ENCODE measurements around the gene USB1.
A peak's percentile ranks its signal among the peaks of the same experiment; 100 is the strongest.

Gene USB1

DNA sequence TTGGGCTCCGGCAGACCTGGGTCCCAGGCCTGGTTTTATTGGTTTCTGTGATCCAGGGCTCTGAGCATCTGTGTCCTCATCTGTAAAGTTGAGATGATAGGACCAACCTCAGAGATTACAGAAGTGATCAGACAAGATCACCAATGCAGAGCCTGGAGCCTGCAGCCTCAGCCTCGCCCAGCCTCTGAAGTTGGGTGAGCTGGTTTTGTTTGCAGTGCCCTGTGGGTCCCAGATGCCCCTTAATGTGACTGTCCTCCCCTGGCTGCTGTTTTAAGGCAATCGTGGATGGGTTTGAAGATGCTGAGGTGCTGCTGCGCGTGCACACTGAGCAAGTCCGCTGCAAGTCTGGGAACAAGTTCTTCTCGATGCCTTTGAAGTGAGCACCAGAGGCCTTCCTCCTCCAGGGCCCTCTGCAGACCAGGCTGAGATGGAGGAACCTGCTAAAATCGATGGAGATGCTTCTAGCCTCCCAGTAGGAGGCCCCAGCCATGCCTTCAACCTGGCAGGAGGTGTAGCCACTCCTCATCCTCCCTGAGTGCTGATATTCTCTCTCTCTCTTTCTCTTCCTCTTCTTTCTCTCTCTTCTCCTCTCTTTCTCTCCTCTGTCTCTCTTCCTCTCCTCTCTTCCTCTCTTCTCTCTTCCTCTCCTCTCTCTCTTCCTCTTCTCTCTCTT lies 18.8 kb downstream of the USB1 start:
- no peak for DNase-seq (ENCODE audit: low spot score)

DNA sequence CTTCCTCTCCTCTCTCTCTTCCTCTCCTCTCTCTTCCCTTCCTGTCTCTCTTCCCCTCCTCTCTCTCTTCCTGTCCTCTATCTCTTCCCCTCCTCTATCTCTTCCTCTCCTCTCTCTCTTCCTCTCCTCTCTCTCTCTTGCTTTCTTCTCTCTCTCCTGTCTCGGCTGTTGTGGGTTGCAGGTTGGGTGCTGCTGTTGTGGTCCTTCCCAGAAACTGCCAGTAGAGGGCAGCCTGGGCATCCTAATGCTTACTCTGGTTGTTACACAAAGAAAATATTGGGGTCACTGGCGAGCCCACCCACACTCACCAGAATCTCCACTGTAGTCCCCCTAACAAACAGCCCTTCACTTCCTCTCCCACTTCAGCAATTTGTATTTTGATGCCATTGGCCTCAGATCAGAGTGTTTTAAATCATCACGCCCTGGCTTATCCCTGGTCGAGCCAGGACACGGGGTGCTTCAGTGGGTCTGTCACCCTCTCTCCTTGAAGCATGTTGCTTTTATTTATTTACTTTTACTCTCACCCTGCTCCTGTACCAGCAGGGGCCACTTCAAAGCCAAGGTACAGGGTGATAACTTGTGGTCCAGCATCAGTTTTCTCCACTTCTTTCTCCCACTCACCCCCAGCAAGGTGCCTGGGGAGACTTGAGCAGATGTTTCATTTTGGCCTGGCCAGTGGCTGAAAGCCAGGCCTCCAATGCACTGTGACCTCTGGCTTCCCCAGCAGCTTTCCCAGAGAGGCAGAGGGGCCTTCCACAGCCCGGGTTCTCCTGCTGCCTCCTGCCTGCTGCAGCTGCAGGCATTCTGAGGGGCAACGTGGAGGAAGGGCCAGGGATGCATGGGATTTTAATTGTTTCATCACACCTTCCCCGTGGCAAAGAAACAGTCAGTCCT lies 19.7 kb downstream of the USB1 start:
- DNase-seq (ENCODE audit: low spot score) = peak; percentile 65

DNA sequence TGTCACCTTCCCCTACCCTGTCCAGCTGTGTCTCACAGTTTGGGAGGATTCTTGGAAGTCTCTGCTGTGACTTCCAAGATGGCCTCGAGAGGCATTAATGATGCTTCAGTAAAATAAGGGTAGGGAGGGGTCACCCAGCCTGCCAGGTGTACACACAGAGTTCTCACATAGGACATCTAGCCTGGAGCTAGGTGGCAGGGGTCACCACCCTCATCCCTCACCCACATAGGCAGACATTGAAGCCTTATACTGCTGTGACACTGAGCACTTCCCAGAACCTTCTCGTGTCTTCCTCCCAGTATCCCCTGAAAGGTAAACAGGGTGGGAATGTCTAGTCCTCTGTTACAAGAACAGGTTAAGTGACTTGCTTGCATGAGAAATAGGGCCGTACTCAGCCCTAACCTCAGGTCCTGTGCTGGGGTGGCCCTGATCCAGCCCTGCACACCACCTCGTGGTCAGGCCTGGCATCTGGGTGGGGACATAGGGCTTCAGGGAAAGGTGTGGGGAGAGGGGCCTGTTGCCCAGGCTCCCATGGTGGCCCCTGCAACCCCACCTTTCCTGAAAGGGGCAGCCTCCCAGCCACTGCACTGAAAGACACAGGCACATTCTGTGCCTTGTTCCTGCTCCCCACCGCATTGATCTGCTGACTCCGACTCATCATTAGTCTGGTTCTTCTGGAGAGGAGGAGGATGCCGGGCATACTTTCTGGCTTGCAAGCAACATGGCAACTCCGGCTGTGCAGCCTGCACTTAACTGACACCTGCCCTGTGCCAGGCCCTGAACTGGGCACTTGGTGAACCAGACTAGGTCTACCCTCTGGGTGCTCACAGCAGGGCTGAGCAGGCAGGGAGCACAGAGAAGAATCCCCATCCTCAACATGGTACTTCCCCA lies 20.7 kb downstream of the USB1 start:
- DNase-seq (ENCODE audit: low spot score) = peak; percentile 36

DNA sequence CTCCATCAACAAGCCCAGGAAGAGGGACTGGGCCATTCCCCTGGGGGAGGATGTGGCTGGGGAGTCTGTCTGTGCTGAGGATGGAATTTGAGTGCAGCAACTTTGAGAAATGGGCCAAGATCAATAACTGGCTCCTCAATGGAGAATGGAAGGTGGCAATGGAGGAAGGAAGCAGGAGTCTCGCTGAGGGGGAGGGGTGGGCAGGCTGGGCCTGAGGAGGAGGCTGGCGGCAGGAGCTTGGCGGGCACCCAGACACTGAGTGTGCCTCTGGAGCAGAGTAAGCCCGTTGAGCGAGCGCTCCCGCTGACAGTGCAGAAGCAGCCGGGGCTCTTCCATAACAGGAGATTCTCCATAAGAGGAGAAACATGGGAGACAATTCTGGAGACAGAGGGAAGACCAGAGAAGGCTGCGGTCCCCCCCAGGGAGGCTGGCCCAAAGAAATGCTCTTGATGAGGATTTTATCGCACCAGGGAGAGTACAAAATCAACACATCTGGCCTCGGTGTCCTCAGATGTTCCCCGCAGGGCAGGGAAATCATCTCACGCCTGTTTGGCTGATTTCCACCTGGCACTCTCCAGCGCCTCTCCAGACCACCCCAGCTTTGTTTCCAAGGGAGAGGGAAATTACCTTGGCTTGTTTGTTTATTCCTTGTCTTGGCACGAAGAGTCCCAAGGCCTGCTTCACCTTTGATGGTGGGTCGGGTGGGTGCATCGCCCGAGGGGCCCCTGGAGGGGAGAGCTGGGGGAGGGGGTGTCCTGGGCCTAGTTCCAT lies 21.6 kb downstream of the USB1 start:
- peak; percentile 84 for DNase-seq (ENCODE audit: low spot score)

DNA sequence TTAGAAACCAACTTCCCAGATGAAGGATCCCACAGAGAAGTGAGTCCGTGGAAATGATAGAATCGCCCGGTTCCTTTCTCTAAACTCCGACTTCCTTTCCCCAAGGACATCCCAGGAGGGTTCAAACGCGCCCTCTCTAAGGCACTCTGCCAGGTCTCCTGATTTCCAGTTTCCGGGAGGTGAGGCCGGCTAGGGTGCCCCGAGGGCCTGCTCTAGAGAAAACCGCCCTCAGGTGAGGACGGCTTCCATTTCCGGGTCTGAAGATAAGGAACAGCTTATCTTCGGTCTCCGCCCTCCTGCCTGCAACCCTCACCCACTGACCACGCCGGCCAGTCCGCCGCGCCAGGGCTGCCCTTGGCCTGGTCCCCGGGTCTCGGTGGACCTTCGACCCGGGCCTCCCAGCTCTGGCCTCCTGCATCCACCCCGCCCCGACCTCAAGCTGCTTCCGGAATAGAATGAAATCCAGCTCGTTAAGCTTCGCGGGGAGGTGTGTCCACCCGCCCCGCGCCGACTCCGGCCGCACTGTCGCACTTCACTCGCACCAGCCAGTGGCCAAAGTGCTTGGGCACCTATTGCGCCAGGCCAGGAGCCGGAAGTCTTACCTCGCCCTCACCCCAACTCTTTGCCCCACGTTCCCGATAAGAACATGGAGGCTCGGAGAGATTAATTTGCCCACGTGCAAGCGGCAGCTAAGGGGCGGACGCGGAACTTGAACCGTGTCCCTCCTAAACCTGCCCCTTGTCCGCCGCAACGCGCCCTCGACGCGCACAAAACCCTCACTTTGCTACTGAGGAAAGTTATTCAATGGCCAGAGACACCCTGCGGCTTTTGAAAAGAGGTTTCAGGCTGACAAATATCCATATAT lies 23.5 kb downstream of the USB1 start:
- no peak for DNase-seq (ENCODE audit: low spot score)

DNA sequence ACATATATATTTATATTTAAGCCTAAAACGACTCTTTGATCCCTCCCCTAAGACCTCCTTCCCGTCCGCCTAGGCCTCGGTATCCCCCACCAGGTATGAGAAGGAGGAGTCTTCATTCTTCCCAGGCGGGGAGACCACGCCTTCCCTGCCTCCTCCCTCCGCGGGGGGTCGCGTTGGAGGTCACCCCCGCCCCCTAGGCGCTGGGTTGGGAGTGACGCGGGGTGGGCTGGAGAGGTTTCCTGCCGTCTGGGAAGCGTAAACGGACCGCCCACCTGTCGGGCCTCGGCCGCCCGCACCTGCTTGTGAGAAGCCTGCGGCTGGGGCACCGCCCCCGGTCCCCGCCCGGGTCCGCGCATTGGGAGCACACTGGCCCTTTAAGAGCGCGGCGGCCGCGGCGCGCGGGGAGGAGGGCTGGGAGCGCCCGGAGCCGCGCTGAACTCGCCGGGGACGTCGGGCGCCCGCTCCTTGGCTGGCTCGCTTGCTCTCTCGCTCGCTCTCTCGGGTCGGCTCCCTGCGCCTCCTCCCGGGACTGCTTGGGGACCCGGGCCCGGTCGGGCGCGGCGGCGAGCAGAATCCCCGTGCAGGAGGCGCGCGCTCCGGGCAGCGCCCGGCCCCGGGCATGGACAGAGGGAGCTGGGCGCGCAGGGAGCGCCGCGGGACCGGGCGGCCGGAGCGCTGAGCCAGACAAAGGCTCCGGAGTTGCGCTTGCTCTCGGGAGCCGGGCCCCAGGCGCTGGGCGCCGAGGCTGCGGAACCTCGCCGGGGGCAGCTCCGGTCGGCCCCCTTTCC lies 24.3 kb downstream of the USB1 start, which contains the start of gene MMP15:
Gene MMP15, plus strand, starts transcription at position 404 of the 788 bp plus-strand sequence. CDS start 597 bp downstream, outside the sequence.
- peak; percentile 67 for DNase-seq (ENCODE audit: low spot score)

DNA sequence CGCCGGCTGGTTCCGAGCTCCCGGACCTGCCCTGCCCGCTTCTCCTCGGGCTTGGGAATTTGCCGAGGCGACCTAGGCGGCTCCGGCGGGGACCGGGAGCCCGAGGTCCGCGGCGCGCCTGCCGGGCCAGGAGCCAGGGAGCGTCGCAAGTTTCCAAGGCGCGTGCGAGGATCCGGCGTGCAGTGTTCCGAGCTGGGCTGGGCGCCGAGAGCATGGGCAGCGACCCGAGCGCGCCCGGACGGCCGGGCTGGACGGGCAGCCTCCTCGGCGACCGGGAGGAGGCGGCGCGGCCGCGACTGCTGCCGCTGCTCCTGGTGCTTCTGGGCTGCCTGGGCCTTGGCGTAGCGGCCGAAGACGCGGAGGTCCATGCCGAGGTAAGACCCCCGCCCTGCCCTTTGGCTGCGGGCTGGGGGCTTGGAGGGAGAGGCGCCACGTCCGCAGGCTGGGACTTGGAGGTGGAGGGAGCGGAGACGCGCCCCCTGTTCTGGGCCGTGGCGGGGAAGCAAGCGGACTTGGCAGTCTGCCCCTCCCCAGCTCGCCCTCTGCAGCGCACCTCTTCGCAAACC lies 25.0 kb downstream of the USB1 start:
- peak; percentile 54 for DNase-seq (ENCODE audit: low spot score)

DNA sequence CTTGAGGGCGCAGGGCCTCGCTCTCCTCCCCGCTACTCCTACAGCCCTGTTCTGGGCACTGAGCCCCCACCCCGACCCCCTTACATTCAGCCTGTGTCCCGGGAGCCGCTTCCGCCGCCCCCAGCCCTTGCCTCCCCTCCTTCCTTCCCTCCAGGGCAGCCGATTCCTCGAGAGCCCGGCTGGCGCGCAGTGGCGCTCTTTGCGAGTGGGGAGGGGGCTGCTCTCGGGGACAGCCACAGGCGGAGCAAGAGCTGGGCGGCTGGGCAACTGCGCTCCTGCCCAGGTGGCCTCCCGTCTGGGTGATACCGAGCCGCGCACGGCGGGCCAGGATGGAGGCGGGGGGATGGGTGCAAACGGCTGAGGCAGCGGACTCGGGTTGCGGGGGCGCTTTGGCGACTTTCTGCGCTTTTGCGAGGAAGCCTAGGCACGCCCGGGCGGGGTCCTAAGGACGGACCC lies 25.5 kb downstream of the USB1 start:
- no peak for DNase-seq (ENCODE audit: low spot score)

DNA sequence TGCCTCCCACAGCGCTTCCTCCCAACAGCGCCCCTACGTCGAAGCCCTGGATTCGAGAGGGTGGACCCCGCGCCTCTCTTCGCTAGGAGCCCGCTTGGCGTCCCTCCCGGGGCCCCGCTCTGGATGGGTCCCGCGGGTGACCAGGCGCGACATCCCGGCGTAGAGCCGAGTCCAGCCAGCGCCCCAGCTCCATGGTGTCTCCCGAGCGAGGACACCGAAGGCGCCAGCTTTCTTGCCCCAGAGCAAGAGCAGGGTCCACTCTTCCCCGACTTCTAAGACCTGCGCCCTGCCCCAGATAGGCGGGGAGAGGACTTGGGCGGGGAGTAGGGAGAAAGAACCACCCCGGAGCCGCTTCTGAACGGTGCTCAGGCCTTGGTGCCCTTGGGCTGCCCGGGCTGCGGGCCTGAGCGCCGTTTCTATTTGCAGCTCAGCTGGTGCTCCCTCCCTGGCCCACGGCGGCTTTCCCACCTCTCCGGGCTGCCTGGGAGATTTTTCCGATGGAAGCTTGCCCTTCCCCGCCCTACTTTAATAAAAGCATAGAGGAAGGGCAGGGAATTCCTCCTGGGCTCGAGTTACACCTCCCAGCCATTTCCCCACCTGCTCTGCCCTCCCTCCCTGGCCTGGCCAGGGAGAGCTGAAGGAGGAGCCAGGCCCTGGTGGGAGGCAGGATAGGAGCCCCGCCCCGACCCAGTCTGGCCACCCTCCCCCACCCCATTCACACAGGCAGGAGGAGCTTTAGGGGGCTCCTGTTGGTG lies 26.1 kb downstream of the USB1 start:
- DNase-seq (ENCODE audit: low spot score) = peak; percentile 22

DNA sequence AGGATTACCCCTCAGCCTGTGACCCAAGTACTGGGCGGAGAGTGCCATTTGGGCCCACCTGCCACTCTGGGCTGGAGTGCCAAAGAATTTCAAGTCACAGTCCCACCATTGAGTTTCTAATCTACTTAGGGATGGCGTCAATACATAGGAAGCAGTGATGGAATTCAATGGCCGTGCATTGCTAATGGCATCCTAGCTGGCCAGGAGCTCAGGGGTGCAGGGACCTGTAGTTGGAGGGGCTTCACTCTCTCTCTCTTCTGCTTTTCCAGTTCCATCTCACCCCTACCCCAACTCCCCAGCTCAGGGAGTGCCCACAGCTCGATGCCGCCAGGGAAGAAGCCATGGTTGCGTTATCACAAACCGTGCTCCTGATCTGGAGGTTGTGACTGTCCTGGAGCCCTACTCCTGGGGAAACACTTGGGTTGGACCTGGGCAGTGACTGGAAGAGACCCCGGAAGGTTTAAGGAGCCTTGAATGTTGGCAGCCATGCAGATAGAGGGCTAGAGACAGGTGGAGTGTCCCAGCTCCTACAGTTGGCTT lies 26.8 kb downstream of the USB1 start:
- no peak for DNase-seq (ENCODE audit: low spot score)

DNA sequence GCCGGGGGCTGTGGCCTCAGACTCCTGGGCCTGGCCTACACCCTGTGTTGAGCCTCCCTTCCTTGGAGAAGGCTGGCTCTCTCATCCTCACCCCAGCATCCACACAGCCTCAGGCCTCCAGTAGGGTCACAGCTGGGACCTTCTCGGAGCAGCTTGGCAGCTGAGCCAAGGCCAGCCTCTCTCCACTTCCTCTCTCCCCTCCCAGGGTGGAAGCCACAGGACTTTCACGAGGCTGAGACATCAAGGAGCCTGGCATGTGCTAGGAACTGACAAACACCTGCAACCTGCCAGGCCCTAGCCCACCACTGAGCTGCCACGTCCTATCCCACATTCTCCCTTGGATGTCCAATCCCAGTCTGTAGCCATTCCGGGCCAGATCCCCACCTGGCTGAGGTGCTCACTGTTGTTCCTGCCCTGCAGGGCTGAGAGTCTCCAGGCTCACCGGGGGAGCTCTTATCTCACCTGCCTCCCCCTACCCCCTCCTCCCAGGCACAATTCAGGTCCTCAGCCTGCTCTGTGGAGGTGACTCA lies 27.4 kb downstream of the USB1 start:
- DNase-seq (ENCODE audit: low spot score) = no peak

DNA sequence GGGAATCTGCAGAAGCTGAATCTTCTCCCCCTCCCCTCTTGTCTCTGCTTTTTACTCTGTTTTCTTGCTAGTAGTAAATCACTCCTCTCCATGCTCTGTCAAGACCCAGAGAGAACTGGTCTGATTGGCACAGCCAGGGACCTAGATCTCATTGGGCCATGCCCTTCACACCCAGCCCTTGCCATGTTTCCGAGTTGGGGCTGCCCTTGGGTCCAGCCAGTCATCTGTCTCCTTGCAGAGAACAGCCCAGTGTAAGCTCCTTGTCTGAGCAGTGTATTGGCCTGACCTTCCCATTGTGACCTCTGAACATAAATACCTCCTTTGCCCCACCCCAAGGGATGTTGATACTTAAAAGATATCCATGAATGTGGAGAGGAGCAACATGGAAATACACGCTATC lies 28.2 kb downstream of the USB1 start:
- no peak for DNase-seq (ENCODE audit: low spot score)

DNA sequence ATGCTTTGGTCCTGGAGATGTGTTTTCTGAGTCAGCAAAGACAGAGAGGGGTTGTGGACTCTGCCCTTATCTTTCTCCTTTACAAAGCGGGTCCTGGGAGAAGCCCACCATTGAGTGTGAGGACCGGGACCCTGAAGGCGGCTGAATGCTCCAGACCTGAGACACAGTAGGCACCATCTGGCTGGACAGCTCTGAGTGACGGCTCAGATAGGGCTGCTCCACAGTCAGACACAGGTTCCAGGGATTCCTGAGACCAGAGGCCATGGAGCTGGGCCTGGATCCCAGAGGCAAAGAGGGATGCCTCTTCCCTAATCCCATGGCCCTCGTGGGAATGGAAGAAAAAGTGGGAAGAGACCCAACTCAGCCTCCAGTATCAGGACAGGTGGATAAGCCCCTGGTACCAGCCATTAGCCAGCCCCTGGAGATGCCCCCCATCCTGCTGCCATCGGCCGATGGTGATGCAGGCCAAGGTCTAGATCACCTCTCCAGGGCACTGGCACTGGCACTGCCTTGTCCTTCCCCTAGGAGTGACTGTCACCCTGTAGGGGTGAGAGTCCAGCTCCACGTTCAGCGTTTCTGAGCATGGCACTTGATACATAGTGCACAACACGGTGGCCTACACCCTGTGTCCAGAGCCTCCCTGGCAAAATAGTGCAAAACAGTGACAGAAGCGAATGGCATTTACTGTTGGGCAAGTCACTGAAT lies 29.1 kb downstream of the USB1 start:
- no peak for DNase-seq (ENCODE audit: low spot score)

DNA sequence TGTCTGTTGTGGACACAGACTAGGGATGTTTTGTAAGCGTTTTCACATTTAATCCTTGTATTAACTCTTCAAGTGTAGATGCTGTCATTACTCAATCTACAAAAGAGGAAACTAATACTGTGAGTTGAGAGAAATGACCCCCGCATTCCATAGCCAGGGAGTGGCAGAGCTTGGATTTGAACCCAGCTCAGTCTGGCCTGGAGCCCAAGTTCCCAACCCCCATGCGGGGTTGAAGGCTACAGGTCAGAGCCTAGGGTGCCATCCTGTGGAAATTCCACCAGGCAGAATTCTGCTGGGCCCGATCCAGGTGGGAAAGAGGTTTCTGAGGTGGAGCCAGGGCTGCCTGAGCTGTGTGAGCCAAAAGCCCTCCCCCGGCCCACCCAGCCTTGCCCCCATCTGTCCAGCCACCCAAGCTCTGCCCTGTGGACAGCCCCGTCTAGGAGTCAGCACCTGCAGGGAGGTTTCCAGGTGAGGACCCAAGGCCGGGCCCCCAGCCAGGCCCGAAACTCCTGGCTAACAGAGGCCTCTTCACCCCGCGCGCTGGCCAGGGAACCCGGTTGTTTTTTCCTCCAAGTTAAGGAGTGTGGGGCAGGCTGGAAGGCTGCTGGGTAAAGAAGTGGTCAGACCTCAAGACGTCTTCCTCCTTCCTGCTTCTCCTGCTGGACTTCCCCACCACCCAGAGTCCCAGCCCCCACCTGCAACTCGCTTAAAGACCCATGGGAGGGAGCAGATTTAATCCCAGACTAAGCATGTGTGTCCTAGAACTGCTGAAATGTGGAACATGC lies 30.0 kb downstream of the USB1 start:
- DNase-seq (ENCODE audit: low spot score) = no peak

DNA sequence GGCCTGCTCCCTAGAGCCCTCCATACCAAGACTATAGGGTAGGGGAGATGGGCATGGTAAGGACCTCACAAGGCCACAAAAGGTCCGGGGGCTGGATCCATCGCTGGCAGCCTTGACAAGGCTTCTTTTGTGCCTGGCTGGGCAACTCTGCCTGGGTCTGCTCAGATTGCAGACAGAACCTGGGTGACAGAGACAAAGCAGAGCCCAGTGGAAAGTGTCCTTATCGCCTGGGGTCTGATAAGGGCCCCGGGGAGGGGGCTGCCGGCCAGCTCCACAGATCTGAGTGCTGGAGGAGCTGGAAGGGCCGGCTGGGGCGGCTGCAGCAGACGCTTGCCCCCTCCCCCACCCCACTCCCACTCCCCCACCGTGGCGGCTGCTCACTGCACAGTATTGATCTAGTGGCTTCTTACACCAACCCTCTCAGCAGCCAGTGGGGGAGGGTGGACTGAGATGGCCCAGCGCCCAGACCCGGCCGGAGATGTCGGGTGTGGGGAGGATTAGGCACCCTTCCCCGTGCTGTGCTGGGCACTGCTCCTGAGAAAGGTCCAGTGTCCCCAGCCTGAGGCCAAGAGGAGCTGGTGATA lies 31.6 kb downstream of the USB1 start:
- DNase-seq (ENCODE audit: low spot score) = no peak

DNA sequence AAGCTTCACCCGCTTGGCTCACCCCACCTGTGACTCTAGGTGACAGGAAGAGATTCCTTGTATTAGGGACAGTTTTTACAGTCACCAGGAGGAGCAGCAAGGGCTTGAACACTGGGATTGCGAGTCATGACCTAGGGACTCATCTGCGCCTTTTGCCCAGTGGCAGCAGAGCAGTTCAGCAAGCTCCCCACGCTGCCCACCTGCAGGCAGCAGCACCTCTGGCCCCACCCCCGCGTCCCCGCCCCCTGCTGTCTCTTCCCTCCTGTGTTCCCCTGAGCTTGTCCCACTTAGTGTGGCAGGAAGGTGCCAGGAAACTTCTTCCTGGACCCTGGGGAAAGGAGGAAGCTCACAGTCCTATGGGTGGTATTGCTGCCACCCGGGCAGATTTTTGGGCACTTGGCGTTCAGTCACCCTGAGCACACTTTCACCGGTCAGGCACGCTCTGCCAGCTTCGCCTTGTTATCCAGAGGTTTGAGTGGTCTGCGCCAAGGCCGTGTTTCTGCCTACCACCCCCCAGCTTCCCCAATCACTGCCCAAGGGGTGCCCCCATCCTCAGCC lies 33.0 kb downstream of the USB1 start:
- DNase-seq (ENCODE audit: low spot score) = no peak
